Mucosa of rectum (tissue), 2 donors: ENCODE results near the gene ZFAND2B.

Experiments
- H3K27ac ChIP-seq, 2 donors: one replicate each; pipeline ENCODE4 v1.7.0; 2013; ENCODE audit warnings: inconsistent platforms in 2 of 2, low read depth in 2 of 2, low read length in 2 of 2
- H3K27me3 ChIP-seq, 2 donors: one replicate each; pipeline ENCODE4 v1.7.0; 2013; ENCODE audit warnings: low read length in 2 of 2; ENCODE audit not compliant: control insufficient read depth in 2 of 2, insufficient read depth in 2 of 2
- H3K36me3 ChIP-seq, 2 donors: one replicate each; pipeline ENCODE4 v1.7.0; 2013; ENCODE audit warnings: low read length in 2 of 2; ENCODE audit not compliant: control insufficient read depth in 2 of 2, insufficient read depth in 2 of 2
- H3K4me1 ChIP-seq, 2 donors: one replicate each; pipeline ENCODE4 v1.7.0; 2013; ENCODE audit warnings: low read length in 2 of 2, mild to moderate bottlenecking in 1 of 2; ENCODE audit not compliant: control insufficient read depth in 2 of 2, insufficient read depth in 2 of 2
- H3K4me3 ChIP-seq, 2 donors: one replicate each; pipeline ENCODE4 v1.7.0; 2013; ENCODE audit warnings: low read length in 2 of 2
- H3K9ac ChIP-seq, 2 donors: one replicate each; pipeline ENCODE4 v1.7.0; 2013; ENCODE audit warnings: low read length in 2 of 2, low read depth in 1 of 2, mild to moderate bottlenecking in 1 of 2
- H3K9me3 ChIP-seq, 2 donors: one replicate each; pipeline ENCODE4 v1.7.0; 2013; ENCODE audit warnings: low read length in 2 of 2; ENCODE audit not compliant: control insufficient read depth in 2 of 2
- donor health status: healthy.
- donor health status: Normal muscosa, but diverticular disease.

The ZFAND2B gene

DNA sequence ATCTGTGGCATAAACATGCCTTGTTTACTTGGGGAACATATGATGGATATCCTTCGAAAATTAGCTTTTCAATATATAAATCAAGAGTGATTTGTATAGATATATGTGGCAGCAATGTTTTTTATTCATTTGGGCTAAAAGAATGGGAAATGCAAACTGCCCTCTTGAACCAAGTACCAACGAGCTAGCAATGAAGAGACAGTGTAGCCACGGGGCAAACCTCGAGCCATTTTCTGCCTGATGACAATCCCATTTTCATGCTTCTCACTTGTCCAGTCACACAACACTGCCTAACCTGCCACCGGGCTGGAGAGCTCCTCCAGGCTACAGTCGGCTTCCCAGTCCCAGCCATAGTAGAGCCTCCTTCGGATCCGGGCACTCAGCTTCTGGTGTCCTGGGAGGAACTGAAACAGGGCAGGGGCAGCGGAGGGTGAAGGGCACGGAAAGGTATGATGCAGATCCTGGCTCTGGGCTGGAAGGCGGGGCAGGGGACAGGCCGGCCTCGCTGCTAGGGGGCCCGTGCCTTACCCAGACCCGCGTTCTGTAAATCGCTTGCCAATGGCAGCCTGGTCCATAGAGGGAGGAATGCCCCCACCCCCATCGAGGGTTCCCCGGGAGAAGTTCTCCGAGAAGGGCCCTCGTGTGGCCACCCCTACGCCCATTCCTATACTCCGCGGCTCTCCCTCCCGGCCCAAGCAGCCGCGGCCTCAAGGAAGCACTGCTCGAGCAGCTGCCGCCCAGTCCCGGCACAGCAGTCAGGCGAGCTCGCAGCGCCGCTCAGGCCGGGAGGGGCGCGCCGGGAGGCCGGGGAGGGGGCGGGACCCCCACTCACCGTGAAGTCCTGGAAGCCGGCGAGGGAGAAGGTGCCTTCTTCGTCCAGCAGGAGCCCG, 30.4 kb upstream of the ZFAND2B start:
- peaks cover 50 to 53% of the 10 kb centered on the region in 2 donors for H3K36me3 ChIP-seq
- peak overlapping the region; percentile 97 to 98 for H3K9ac ChIP-seq
- H3K4me1 ChIP-seq, result peaks cover 26 to 31% of the 10 kb centered on the region in 2 donors

DNA sequence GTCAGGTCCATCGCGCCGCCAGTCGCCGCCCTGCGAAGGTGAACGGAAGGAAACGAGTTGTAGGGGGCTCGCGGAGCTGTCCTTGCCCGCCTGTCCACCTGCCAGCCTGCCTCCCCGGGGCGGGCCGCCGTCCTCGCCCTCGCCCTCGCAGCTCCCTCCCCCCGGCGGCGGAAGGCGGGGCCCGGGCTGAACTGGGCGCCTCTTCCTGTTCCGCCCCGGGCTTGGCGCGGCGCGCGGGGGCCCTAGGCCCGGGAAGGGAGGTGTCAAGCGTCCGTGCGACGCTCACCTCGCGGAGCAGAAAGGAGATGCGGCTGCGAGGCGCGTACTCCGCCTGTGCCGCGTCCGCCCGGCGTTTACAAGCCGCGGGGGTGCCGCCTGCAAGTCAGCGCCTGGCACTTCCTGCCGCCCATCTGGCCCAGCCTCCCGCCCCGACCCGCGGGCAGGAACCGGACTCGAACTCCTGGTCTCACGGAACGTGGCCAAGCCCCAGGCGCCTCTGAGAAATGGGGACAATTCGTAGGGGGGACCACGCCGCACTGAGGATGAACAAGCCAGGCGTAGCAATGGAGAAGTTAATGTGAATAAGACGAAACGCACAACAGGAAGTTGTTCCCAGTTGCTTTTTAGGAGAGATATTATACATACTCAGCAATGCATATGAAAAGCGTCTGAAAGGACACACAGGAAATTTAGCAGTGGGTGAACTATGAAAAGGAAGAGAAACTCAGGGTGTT, 29.6 kb upstream of the ZFAND2B start, which contains the start of gene CNPPD1:
Gene CNPPD1 (minus strand): TSS at position 108 of the 734 bp plus-strand sequence. CDS start 97 bp downstream, at position 11.
- Histone ChIP-seq H3K4me3 (peak within 1 kb of the TSS; percentile 95 to 98), H3K4me1 (peaks cover 22 to 25% of the 10 kb centered on the region in 2 donors), H3K36me3 (peaks cover 50 to 53% of the 10 kb centered on the region in 2 donors)

More for the DNA sequence above, 30.4 kb upstream of the ZFAND2B start:
- Histone ChIP-seq H3K9me3 (no peaks in the 10 kb centered on the region), H3K27me3 (no peaks in the 10 kb centered on the region), H3K4me3 (peak overlapping the region; percentile 95 to 98), H3K27ac (peak overlapping the region; percentile 99 to 100)

GRCh38 chr2:219177552-219178376, 28.8 kb upstream of the ZFAND2B start, which contains the start of gene RETREG2:
RETREG2 (plus strand) TSS chr2:219178275; CDS start chr2:219178353, 78 bp downstream.
- Histone ChIP-seq H3K27ac (peak within 1 kb of the TSS; percentile 99 to 100), H3K27me3 (no peaks in the 10 kb centered on the region), H3K36me3 (peaks cover 50 to 53% of the 10 kb centered on the region in 2 donors), H3K9me3 (no peaks in the 10 kb centered on the region), H3K4me3 (peak within 1 kb of the TSS; percentile 95 to 98), H3K9ac (peak within 1 kb of the TSS; percentile 97 to 98), H3K4me1 (peaks cover 30% of the 10 kb centered on the region in 2 donors)

More for the DNA sequence above, 29.6 kb upstream of the ZFAND2B start, which contains the start of gene CNPPD1:
- no peaks in the 10 kb centered on the region for H3K27me3 ChIP-seq
- H3K9ac ChIP-seq, result peak within 1 kb of the TSS; percentile 97 to 98
- no peaks in the 10 kb centered on the region for H3K9me3 ChIP-seq
- H3K27ac ChIP-seq, result peak within 1 kb of the TSS; percentile 99 to 100

GRCh38 chr2:219178377-219179175, 28.0 kb upstream of the ZFAND2B start:
- peak overlapping the region; percentile 88 to 99 for H3K27ac ChIP-seq

DNA sequence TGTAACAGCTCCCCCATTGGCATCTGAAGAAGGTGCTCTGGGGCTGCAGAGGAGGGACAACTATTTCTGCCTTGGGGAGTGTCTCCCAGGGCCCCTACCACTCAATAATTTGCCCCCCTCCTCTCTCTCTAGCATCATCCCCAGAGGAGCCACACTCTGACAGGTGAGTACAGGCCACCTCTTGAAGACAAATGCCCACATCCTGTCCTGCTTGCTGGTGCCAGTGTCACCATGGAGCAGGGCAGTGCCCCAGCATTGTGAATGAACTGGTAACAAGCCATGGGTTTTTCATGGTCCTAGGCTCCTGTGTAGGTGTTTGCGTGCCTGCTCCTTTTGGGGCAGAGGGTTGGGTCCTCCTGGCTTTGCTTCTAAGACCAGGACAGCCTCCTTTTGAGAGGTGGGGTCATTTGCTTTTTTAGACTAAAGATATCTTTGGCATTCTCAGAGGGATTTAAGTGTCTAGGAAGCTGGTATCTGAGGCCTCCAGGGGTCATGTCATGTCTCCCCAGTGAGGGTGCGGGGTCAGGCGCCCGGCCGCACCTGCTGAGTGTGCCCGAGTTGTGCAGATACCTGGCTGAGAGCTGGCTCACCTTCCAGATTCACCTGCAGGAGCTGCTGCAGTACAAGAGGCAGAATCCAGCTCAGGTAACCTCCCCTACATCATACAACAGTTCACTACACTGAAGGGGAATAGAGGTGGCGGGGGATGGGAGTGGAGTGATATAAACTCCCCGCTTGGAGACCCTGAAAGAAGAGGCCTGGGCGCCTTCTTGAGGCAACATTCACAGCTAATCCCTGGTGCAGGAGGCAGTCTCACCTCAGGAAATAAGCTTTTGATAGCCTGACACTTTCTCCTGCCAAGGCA, 26.7 kb upstream of the ZFAND2B start:
- H3K9ac ChIP-seq, result no peak overlapping the region
- peaks cover 48 to 53% of the 10 kb centered on the region in 2 donors for H3K36me3 ChIP-seq
- peak overlapping the region in 1 of 2 donors; percentile 95 for H3K4me3 ChIP-seq
- H3K9me3 ChIP-seq, result no peaks in the 10 kb centered on the region
- H3K4me1 ChIP-seq, result peaks cover 33 to 39% of the 10 kb centered on the region in 2 donors
- no peaks in the 10 kb centered on the region for H3K27me3 ChIP-seq
- no peak overlapping the region for H3K27ac ChIP-seq

More at GRCh38 chr2:219178377-219179175, 28.0 kb upstream of the ZFAND2B start:
- Histone ChIP-seq H3K27me3 (no peaks in the 10 kb centered on the region), H3K9ac (peak overlapping the region; percentile 78 to 97), H3K9me3 (no peaks in the 10 kb centered on the region), H3K4me1 (peaks cover 36 to 37% of the 10 kb centered on the region in 2 donors), H3K4me3 (peak overlapping the region; percentile 95 to 98), H3K36me3 (peaks cover 50 to 53% of the 10 kb centered on the region in 2 donors)

GRCh38 chr2:219180961-219181360, 25.6 kb upstream of the ZFAND2B start:
- H3K9ac ChIP-seq, result no peak overlapping the region
- no peaks in the 10 kb centered on the region for H3K9me3 ChIP-seq
- no peak overlapping the region for H3K4me3 ChIP-seq
- no peaks in the 10 kb centered on the region for H3K27me3 ChIP-seq
- H3K36me3 ChIP-seq, result peaks cover 45 to 50% of the 10 kb centered on the region in 2 donors
- peaks cover 25 to 32% of the 10 kb centered on the region in 2 donors for H3K4me1 ChIP-seq
- H3K27ac ChIP-seq, result no peak overlapping the region

GRCh38 chr2:219181531-219181930, 25.1 kb upstream of the ZFAND2B start:
- Histone ChIP-seq H3K9me3 (no peaks in the 10 kb centered on the region), H3K4me1 (peaks cover 24 to 29% of the 10 kb centered on the region in 2 donors), H3K4me3 (no peak overlapping the region), H3K36me3 (peaks cover 45 to 50% of the 10 kb centered on the region in 2 donors), H3K27ac (no peak overlapping the region), H3K27me3 (no peaks in the 10 kb centered on the region), H3K9ac (no peak overlapping the region)

GRCh38 chr2:219182331-219183150, 24.0 kb upstream of the ZFAND2B start:
- peak overlapping the region; percentile 10 to 42 for H3K9ac ChIP-seq
- H3K4me1 ChIP-seq, result peaks cover 24 to 29% of the 10 kb centered on the region in 2 donors
- peak overlapping the region; percentile 81 to 83 for H3K27ac ChIP-seq
- peak overlapping the region in 1 of 2 donors; percentile 26 for H3K4me3 ChIP-seq
- peaks cover 45 to 50% of the 10 kb centered on the region in 2 donors for H3K36me3 ChIP-seq
- no peaks in the 10 kb centered on the region for H3K9me3 ChIP-seq
- H3K27me3 ChIP-seq, result no peaks in the 10 kb centered on the region
